Endometrial microvascular endothelial cells (primary cell): ENCODE measurements around the gene C1QTNF9B. TPM values are rescaled to one million over a fixed set of nuclear protein-coding genes. Genes with fewer than 3 reads are reported as not detected.

Experiments used
- total RNA-seq: library from RNA; depleted of rRNA; stranded (reverse); fragments of >200 nt; gene quantifications from one replicate; pipeline ENCODE4 v1.2.3, GENCODE V29; 2015; ENCODE audit errors: inconsistent ontology term

The C1QTNF9B gene
- total RNA-seq, 1 donor from 2014 or later = not detected

Other genes with a start within 250 kb of the C1QTNF9B start
- 40.5 TPM for gene MIPEP, start 8.1 kb downstream of the C1QTNF9B start, total RNA-seq